ENCODE data around the gene NID1. TPM values are rescaled to one million over a fixed set of nuclear protein-coding genes. Genes with fewer than 3 reads are reported as not detected.

Gene NID1
- polyA plus RNA-seq, 1 donor from 2014 or later: 0.04 TPM

GRCh38 chr1:235958021-235958420 is 106.9 kb downstream of the NID1 start:
- Histone ChIP-seq H3F3A (ENCODE audit: insufficient read depth, low read length, poor library complexity, severe bottlenecking) (no peaks in the 10 kb centered on the region), H3K79me2 (replicated peaks; ENCODE audit: insufficient read depth, low read length) (no peaks in the 10 kb centered on the region), H3K27ac (ENCODE audit: low read length) (no peak overlapping the region), H3K36me3 (ENCODE audit: insufficient read depth, low read length) (no peaks in the 10 kb centered on the region), H2AFZ (ENCODE audit: low read depth, low read length) (no peak overlapping the region), H3K4me3 (ENCODE audit: low read length) (no peak overlapping the region), H3K27me3 (ENCODE audit: insufficient read depth, low read depth, low read length) (no peaks in the 10 kb centered on the region), H3K9me3 (ENCODE audit: low read length) (no peaks in the 10 kb centered on the region), H3K9ac (ENCODE audit: low read length) (no peak overlapping the region), H3K9me2 (ENCODE audit: insufficient read depth, low read length) (no peaks in the 10 kb centered on the region), H3K4me2 (ENCODE audit: low read length) (no peak overlapping the region), H4K20me1 (ENCODE audit: insufficient read depth) (no peaks in the 10 kb centered on the region)
- TF ChIP-seq CTCF (IDR thresholded peaks at IDR 0.05; ENCODE audit: poor library complexity, severe bottlenecking) (no peak), RAD21 (conservative IDR thresholded peaks at IDR 0.05) (no peak), EP300 (conservative IDR thresholded peaks at IDR 0.05; ENCODE audit: poor library complexity, severe bottlenecking) (no peak), EZH2 (IDR thresholded peaks at IDR 0.05; ENCODE audit: borderline replicate concordance, insufficient read depth, low read length, poor library complexity, severe bottlenecking) (no peak), POLR2AphosphoS5 (IDR thresholded peaks at IDR 0.05) (no peak), TAF1 (IDR thresholded peaks at IDR 0.05; ENCODE audit: low read depth) (no peak), MXI1 (conservative IDR thresholded peaks at IDR 0.05; ENCODE audit: poor library complexity, severe bottlenecking) (no peak), REST (IDR thresholded peaks at IDR 0.05; ENCODE audit: borderline replicate concordance) (no peak), SMC3 (conservative IDR thresholded peaks at IDR 0.05; ENCODE audit: poor library complexity) (no peak)

- Histone ChIP-seq H3K9ac (ENCODE audit: low read length) (no peak overlapping the region), H3K27me3 (ENCODE audit: insufficient read depth, low read depth, low read length) (no peaks in the 10 kb centered on the region), H3K4me2 (ENCODE audit: low read length) (no peak overlapping the region), H4K20me1 (ENCODE audit: insufficient read depth) (no peaks in the 10 kb centered on the region), H3K36me3 (ENCODE audit: insufficient read depth, low read length) (no peaks in the 10 kb centered on the region), H3K9me3 (ENCODE audit: low read length) (no peaks in the 10 kb centered on the region), H3K9me2 (ENCODE audit: insufficient read depth, low read length) (no peaks in the 10 kb centered on the region), H3F3A (ENCODE audit: insufficient read depth, low read length, poor library complexity, severe bottlenecking) (no peaks in the 10 kb centered on the region), H3K4me3 (ENCODE audit: low read length) (no peak overlapping the region), H3K79me2 (replicated peaks; ENCODE audit: insufficient read depth, low read length) (no peaks in the 10 kb centered on the region), H2AFZ (ENCODE audit: low read depth, low read length) (no peak overlapping the region), H3K27ac (ENCODE audit: low read length) (no peak overlapping the region)
- no peak for TF ChIP-seq CTCF (IDR thresholded peaks at IDR 0.05; ENCODE audit: poor library complexity, severe bottlenecking)
- TF ChIP-seq POLR2AphosphoS5 (IDR thresholded peaks at IDR 0.05): no peak
- TF ChIP-seq EP300 (conservative IDR thresholded peaks at IDR 0.05; ENCODE audit: poor library complexity, severe bottlenecking): no peak
- no peak for TF ChIP-seq RAD21 (conservative IDR thresholded peaks at IDR 0.05)
- no peak for TF ChIP-seq MXI1 (conservative IDR thresholded peaks at IDR 0.05; ENCODE audit: poor library complexity, severe bottlenecking)
- TF ChIP-seq SMC3 (conservative IDR thresholded peaks at IDR 0.05; ENCODE audit: poor library complexity): no peak
- no peak for TF ChIP-seq TAF1 (IDR thresholded peaks at IDR 0.05; ENCODE audit: low read depth)
- no peak for TF ChIP-seq REST (IDR thresholded peaks at IDR 0.05; ENCODE audit: borderline replicate concordance)
- no peak for TF ChIP-seq EZH2 (IDR thresholded peaks at IDR 0.05; ENCODE audit: borderline replicate concordance, insufficient read depth, low read length, poor library complexity, severe bottlenecking)
Measured at GRCh38 chr1:235955777-235956176, 109.1 kb downstream of the NID1 start.
